KMS-11 (cell line): Measurements from ENCODE around the gene AKNA.

Experiments
- H2AFZ ChIP-seq: fragments of 200-600 bp; sonication (generic); 2 replicates; pipeline ENCODE4 v1.6.1; 2016; ENCODE audit warnings: antibody characterized with exemption, mixed run types, low read depth
- H3K27ac ChIP-seq: fragments of 200-600 bp; sonication (generic); 2 replicates; pipeline ENCODE4 v1.6.1; 2016; ENCODE audit warnings: mild to moderate bottlenecking, mixed run types
- H3K27me3 ChIP-seq: fragments of 200-600 bp; sonication (generic); 2 replicates; pipeline ENCODE4 v1.6.1; 2017; ENCODE audit warnings: mild to moderate bottlenecking, low read depth, mixed run types, moderate library complexity; ENCODE audit not compliant: insufficient read depth
- H3K36me3 ChIP-seq: fragments of 200-600 bp; sonication (generic); 2 replicates; pipeline ENCODE4 v1.6.1; 2017; ENCODE audit warnings: mild to moderate bottlenecking, mixed run types; ENCODE audit not compliant: insufficient read depth
- H3K4me1 ChIP-seq: fragments of 200-600 bp; sonication (generic); 2 replicates; pipeline ENCODE4 v1.6.1; 2016; ENCODE audit warnings: mild to moderate bottlenecking, low read depth, mixed run types; ENCODE audit not compliant: poor library complexity, severe bottlenecking
- H3K4me2 ChIP-seq: fragments of 200-600 bp; sonication (generic); 2 replicates; pipeline ENCODE4 v1.7.0; 2016; ENCODE audit warnings: mild to moderate bottlenecking, mixed run types
- H3K4me3 ChIP-seq: fragments of 200-600 bp; sonication (generic); IDR thresholded peaks from 2 replicates; pipeline ENCODE4 v1.6.1; 2017; ENCODE audit warnings: low read depth, low read length, mixed read lengths; ENCODE audit not compliant: insufficient read depth
- H3K79me2 ChIP-seq: fragments of 200-600 bp; sonication (generic); 2 replicates; pipeline ENCODE4 v1.6.1; 2016; ENCODE audit warnings: low read depth, mixed run types; ENCODE audit not compliant: insufficient read depth
- H3K9ac ChIP-seq: fragments of 200-600 bp; sonication (generic); 2 replicates; pipeline ENCODE4 v1.6.1; 2016; ENCODE audit warnings: mild to moderate bottlenecking, mixed run types
- H4K20me1 ChIP-seq: fragments of 200-600 bp; sonication (generic); 2 replicates; pipeline ENCODE4 v1.6.1; 2016; ENCODE audit warnings: mild to moderate bottlenecking, mixed run types; ENCODE audit not compliant: insufficient read depth
- TF ChIP-seq, protein P1 (sequence below): fragments of 200-600 bp; sonication (generic); conservative IDR thresholded peaks from 2 replicates; pipeline ENCODE4 v1.6.1; 2017; ENCODE audit warnings: low read depth, mild to moderate bottlenecking, antibody characterized with exemption, low read length, moderate library complexity, mixed read lengths

AKNA gene

DNA sequence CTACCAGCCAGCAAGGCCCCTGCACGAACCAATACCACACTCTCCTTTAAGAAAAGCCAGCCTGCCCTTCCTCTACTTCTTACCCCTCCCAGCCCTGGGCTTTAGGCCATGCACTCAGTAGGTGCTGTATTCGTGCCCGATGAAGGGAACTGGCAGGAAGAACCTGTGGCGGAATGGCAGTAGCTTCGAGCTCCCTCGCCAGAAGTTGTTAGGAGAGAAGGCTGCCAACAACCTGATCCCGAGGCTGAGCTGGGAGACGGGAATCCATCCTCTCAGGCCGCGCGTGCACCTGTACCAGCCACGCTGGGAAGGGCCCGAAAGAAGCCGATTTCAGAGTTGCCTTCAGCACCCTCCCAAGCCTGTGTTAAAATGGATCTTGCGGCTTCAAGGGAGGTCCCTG lies 45.3 kb upstream of the AKNA start:
- Histone ChIP-seq H3K36me3 (no peaks in the 10 kb centered on the region), H3K27ac (no peak overlapping the region), H3K27me3 (no peaks in the 10 kb centered on the region), H2AFZ (no peak overlapping the region), H3K79me2 (no peaks in the 10 kb centered on the region; the same call in 1 of the 2 replicates), H3K4me1 (no peaks in the 10 kb centered on the region), H3K4me2 (no peak overlapping the region), H3K9ac (no peak overlapping the region), H3K4me3 (no peak overlapping the region), H4K20me1 (no peaks in the 10 kb centered on the region)
- TF ChIP-seq, protein P1, sequence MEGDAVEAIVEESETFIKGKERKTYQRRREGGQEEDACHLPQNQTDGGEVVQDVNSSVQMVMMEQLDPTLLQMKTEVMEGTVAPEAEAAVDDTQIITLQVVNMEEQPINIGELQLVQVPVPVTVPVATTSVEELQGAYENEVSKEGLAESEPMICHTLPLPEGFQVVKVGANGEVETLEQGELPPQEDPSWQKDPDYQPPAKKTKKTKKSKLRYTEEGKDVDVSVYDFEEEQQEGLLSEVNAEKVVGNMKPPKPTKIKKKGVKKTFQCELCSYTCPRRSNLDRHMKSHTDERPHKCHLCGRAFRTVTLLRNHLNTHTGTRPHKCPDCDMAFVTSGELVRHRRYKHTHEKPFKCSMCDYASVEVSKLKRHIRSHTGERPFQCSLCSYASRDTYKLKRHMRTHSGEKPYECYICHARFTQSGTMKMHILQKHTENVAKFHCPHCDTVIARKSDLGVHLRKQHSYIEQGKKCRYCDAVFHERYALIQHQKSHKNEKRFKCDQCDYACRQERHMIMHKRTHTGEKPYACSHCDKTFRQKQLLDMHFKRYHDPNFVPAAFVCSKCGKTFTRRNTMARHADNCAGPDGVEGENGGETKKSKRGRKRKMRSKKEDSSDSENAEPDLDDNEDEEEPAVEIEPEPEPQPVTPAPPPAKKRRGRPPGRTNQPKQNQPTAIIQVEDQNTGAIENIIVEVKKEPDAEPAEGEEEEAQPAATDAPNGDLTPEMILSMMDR = no peak

DNA sequence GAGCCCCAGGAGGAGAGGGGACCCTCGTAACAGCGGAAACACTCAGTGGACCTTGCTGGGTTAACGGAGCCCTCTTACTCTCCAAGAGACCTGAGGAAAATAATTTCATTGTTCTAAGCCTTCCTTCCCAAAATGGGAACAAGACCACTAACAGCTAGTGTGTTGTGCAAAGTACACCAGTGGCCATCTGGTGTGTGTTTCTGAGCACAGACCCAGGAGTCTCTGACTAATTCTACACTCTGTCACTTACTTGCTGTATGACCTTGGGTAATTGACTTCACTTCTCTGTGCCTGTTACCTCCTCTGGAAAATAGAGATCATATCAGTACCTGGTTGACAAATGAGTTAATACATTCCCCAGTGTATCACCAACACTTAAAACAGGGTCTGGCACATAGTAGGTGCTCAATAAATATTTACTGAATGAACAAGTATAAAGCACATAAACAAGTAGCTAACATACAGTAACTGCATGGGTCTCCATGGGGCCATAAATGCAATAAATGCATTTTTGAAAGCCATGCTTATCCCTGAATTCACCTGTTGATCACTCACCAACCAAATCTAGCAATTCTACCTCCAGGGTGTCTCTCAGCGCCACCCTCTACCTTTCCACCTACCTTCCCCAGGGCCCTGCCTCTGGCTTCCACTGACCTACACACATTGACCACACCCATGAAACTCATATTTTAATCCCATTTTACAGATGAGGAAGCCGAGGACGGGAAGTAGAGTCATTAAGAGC lies 44.7 kb upstream of the AKNA start:
- Histone ChIP-seq H2AFZ (no peak overlapping the region), H3K4me2 (no peak overlapping the region), H3K9ac (no peak overlapping the region), H3K4me3 (no peak overlapping the region), H3K27me3 (no peaks in the 10 kb centered on the region), H3K27ac (no peak overlapping the region), H3K36me3 (no peaks in the 10 kb centered on the region), H4K20me1 (no peaks in the 10 kb centered on the region), H3K4me1 (no peaks in the 10 kb centered on the region), H3K79me2 (no peaks in the 10 kb centered on the region; the same call in 1 of the 2 replicates)
- TF ChIP-seq, protein P1 = no peak

DNA sequence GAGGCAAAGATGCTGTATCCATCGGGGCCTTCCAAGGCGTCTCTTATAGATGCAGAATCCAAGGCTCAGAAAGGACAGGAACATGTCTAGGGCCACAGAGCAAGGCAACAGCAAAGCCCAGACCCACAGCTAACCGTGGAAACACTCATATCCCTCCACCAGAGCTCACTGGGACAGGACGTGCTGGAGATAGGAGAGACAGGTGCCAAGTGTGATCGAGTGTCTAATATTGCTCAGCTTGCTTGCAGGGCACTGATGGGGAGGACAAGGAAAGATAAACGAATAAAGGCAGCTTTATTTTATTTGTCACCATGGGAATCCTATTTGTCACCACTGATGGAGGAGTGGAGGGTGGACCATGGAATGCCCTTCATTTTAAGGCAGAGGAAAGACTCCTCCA lies 44.0 kb upstream of the AKNA start:
- Histone ChIP-seq H3K27ac (no peak overlapping the region), H4K20me1 (0 out of 2 replicates have a peak, but pooled peaks cover 4% of the 10 kb centered on the region), H3K79me2 (no peaks in the 10 kb centered on the region; the same call in 1 of the 2 replicates), H3K4me1 (no peaks in the 10 kb centered on the region), H3K27me3 (no peaks in the 10 kb centered on the region), H3K4me3 (no peak overlapping the region), H3K9ac (no peak overlapping the region), H3K36me3 (no peaks in the 10 kb centered on the region), H3K4me2 (no peak overlapping the region), H2AFZ (no peak overlapping the region)
- TF ChIP-seq, protein P1 = no peak

DNA sequence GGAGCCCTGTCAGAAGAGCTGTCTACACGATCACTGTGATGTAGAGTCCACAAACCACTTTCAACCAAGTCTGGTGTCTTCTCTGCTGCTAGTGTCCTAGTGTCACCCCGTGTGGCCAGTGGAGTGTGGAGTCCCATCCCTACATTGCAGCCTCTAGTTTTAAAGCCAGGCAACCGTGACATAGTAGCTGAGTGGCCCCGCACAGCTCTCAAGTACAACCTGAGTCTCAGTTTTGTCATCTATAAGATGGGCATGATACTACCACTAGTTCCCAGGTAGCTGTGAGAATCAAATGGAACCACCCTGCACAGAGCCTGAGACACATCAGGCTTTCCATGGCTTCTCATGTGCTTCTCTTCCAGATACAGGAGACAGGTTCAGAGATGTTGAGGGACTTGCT lies 43.2 kb upstream of the AKNA start:
- Histone ChIP-seq H4K20me1 (0 out of 2 replicates have a peak, but pooled peaks cover 4% of the 10 kb centered on the region), H3K36me3 (no peaks in the 10 kb centered on the region), H3K4me1 (no peaks in the 10 kb centered on the region), H2AFZ (no peak overlapping the region), H3K4me3 (no peak overlapping the region), H3K4me2 (no peak overlapping the region), H3K27me3 (no peaks in the 10 kb centered on the region), H3K9ac (no peak overlapping the region), H3K27ac (no peak overlapping the region), H3K79me2 (no peaks in the 10 kb centered on the region; the same call in 1 of the 2 replicates)
- TF ChIP-seq, protein P1 = no peak
